ENCODE measurements around the gene NFKB2.

The NFKB2 gene

GRCh38 chr10:102394801-102395399 is 605 bp upstream of the NFKB2 start:
- DNase-seq (ENCODE audit: low spot score) = no peak

- DNase-seq (ENCODE audit: low spot score) = no peak
Measured at GRCh38 chr10:102396317-102396650, 779 bp downstream of the NFKB2 start.

- DNase-seq (ENCODE audit: low spot score) = no peak
Measured at GRCh38 chr10:102396730-102397151, 1.2 kb downstream of the NFKB2 start.

- no peak for DNase-seq (ENCODE audit: low spot score)
Measured at GRCh38 chr10:102397222-102398171, 2.0 kb downstream of the NFKB2 start.

- DNase-seq (ENCODE audit: low spot score) = no peak
Measured at GRCh38 chr10:102398172-102399020, 2.9 kb downstream of the NFKB2 start.

GRCh38 chr10:102399217-102400021 is 3.9 kb downstream of the NFKB2 start:
- DNase-seq (ENCODE audit: low spot score) = peak; percentile 71

- no peak for DNase-seq (ENCODE audit: low spot score)
Measured at GRCh38 chr10:102400076-102400475, 4.6 kb downstream of the NFKB2 start.

- DNase-seq (ENCODE audit: low spot score) = no peak
Measured at GRCh38 chr10:102400598-102401341, 5.3 kb downstream of the NFKB2 start.

- DNase-seq (ENCODE audit: low spot score) = no peak
Measured at GRCh38 chr10:102401342-102401654, 5.8 kb downstream of the NFKB2 start.

- DNase-seq (ENCODE audit: low spot score) = no peak
Measured at GRCh38 chr10:102401735-102402511, 6.4 kb downstream of the NFKB2 start.

- no peak for DNase-seq (ENCODE audit: low spot score)
Measured at GRCh38 chr10:102402512-102402896, 7.0 kb downstream of the NFKB2 start.

GRCh38 chr10:102403115-102403514 is 7.6 kb downstream of the NFKB2 start:
- DNase-seq (ENCODE audit: low spot score) = no peak

- no peak for DNase-seq (ENCODE audit: low spot score)
Measured at GRCh38 chr10:102404361-102405107, 9.0 kb downstream of the NFKB2 start.

- no peak for DNase-seq (ENCODE audit: low spot score)
Measured at GRCh38 chr10:102405108-102405571, 9.6 kb downstream of the NFKB2 start.

GRCh38 chr10:102405632-102406031 is 10.1 kb downstream of the NFKB2 start:
- no peak for DNase-seq (ENCODE audit: low spot score)

- DNase-seq (ENCODE audit: low spot score) = no peak
Measured at GRCh38 chr10:102406815-102407214, 11.3 kb downstream of the NFKB2 start.

GRCh38 chr10:102407425-102408130 is 12.1 kb downstream of the NFKB2 start:
- no peak for DNase-seq (ENCODE audit: low spot score)

- DNase-seq (ENCODE audit: low spot score) = no peak
Measured at GRCh38 chr10:102408131-102408727, 12.7 kb downstream of the NFKB2 start.
